Head of caudate nucleus (tissue), 42 donors: ENCODE measurements around the gene FAM76B.

ENCODE experiments used
- DNase-seq, 42 donors: peaks; one replicate each; pipeline versions ENCODE4 v3.0.0 to v3.0.0-alpha.2; 2020 to 2021; ENCODE audit warnings: mixed read lengths in 7 of 42
- intact Hi-C: fragments of 100-400 bp; cut with DNase I; formaldehyde crosslinking; loops from one replicate; pipeline ENCODE4 v1.15.0; 2022

FAM76B gene

DNA sequence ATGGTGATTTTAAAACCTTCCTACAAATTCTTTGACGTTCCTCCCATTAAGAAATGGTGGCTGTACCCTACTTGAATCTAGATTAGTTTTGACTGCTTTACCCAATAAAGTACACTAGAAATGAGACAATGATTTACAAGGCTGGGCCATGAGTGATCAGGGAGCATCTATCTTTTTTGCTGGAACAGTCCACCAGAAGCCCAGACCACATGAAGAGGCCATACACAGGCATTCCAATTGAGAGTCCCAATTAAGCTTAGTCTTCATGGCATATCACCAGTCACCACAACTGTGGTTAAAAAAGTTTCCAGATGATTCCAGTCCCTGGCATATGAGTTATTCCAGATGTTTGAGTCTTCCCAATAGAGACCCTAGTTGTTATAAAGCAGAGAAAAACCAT lies 39.5 kb downstream of the FAM76B start:
- DNase-seq: no peak
- intact Hi-C loops: no loop called here

- intact Hi-C loops: no loop called here
Measured at GRCh38 chr11:95739108-95739938, 50.3 kb downstream of the FAM76B start.

GRCh38 chr11:95736809-95737208 lies 52.8 kb downstream of the FAM76B start:
- intact Hi-C loops: no loop called here
- no peak for DNase-seq

More at GRCh38 chr11:95739108-95739938, 50.3 kb downstream of the FAM76B start:
- DNase-seq: no peak

DNA sequence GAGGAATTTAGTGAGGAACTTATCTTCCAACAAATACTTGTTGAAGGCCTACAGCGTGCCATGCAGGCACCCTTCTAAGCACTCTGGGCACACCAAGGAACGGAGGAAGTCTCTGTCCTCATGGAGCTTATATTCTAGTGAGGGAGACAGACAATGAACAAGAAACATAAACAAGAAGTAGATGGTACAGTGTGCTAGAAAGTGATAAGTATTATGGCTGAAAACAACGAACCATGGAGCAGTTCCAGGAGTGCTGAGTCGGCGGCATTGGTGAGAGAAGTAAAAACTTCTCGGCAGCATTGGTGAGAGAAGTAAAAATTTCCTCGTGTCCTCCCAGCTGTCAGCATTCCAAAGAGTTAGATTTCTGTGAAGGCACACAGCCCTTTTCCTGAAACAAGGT lies 53.2 kb downstream of the FAM76B start:
- DNase-seq: no peak
- intact Hi-C loops: no loop called here

- DNase-seq: no peak
- intact Hi-C loops: no loop called here
Measured at GRCh38 chr11:95734009-95734572, 55.5 kb downstream of the FAM76B start.

DNA sequence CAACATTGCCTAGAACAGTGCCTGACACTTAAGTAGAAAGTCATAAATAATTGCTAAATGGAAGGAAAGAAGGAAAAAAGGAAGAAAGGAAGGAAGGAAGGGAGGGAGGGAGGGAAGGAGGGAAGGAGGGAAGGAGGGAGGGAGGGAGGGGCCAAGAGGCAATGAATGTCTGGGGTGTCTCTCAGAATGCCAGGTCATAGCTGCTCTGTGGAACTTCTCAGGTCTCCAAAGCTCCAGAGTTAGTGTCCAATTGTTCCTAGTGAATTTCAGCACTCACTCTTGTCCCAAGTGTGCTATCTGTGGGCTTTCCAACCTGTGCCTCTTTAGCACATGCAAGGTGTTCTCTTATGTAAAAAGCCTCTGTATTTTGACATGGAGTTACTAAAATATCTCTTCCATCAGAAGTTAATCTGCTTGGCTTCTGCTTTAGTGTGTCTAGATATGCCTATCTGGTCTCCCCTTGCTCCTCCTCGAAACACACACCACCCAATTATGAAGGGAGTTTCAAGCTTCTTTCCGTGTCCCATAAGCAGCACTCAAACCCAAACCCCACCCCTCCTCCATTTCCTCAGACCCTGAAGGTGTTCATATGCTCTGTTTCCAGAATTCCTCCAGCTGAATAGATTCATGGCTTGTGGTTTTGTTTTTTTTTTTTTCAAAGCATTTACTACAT lies 56.5 kb downstream of the FAM76B start:
- no peak for DNase-seq
- intact Hi-C loops: no loop called here

GRCh38 chr11:95729462-95729861 lies 60.1 kb downstream of the FAM76B start:
- no peak for DNase-seq
- intact Hi-C loops: no loop called here

- intact Hi-C loops: no loop called here
- DNase-seq: no peak
Measured at GRCh38 chr11:95728790-95729189, 60.8 kb downstream of the FAM76B start.

DNA sequence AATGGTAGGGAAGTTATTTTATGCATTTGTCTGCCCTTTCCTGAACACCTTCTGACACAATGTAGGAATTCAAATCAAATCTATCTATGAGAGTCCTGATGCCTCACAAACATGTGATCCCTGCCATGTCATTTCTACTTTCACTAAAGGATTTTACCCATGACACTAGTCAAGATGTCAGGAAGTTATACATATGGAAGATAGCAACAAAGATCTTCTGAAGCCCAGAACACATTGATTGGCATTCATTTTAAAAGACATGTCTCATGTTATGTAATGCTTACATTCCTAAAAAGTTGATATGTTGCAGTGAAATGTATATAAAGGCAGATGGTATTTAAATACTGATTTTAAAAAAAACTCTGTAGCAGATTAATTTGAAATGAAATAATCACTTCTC lies 61.5 kb downstream of the FAM76B start:
- intact Hi-C loops: no loop called here
- no peak for DNase-seq

- peak in 1 of 42 donors; percentile 4 for DNase-seq
- intact Hi-C loops: no loop called here
Measured at GRCh38 chr11:95727620-95728019, 62.0 kb downstream of the FAM76B start.

GRCh38 chr11:95727111-95727510 lies 62.5 kb downstream of the FAM76B start:
- intact Hi-C loops: no loop called here

DNA sequence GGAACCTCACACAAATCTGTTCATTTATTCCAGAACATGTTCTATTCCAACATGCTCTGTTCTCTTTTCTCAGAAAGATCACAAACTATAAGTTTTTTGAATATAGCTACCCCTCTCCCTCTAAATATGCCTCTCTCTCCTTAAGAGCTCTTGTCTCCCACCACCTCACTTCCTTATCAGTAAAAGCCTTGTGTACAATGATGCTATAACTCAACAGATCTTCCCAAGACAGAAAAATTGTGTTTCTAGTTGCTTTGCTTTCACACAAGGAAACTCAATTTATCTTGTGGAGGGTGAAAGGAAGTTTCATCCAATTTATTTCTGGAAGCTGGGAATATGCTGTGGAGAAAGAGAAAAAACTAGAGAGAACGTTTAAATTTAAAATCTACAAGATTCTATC lies 64.4 kb downstream of the FAM76B start:
- intact Hi-C loops: no loop called here
- DNase-seq: no peak

More at GRCh38 chr11:95727111-95727510, 62.5 kb downstream of the FAM76B start:
- no peak for DNase-seq

DNA sequence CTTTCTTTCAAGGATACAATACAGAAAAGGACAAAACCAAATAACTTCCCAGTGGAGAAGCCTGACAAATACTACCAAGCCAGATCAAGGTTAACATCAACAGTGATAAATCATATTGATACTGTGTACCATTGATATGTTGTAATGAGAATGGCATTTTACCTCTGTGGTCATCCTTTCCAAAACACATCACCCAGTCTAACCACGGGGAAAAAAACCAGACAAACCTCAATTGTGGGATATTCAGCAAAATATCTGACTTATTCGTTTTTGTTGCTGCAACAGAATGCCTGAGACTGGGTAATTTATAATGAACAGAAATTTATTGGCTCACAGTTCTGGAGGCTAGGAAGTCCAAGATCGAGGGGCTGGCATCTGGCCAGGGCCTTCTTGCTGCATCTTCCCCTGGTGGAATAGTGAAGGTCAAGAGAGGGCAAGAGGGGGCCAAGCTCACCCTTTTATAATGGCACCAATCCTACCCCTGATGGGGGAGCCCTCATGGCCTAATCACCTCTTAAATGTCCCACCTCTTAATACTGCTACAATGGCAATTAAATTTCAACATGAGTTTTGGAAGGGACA lies 66.1 kb downstream of the FAM76B start:
- intact Hi-C loops: no loop called here
- no peak for DNase-seq

- DNase-seq: no peak
- intact Hi-C loops: no loop called here
Measured at GRCh38 chr11:95720195-95720594, 69.4 kb downstream of the FAM76B start.
